Measurements from ENCODE around the gene UBTD1.

DNA sequence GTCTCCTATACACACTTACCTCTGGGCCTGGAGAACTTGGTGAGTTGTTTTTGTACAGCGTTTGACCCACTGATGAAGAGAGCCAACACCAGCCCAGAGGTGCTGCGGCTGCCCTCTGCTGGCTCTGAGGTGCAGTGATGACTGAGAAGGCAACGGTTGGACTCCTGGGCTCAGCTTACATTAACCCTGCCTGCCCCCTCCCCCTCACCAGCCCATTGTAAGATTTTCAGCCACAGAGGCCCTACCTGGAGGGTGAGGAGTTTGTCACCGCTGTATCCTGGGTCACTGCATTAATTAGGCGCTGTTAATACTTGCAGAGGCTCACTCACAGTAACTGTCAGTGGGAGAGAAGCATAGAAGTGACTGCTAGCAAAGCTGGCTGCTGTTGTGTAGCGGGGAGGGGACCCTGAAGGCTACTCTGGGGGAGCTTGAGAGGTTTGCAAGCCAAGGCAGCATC, 54.9 kb downstream of the UBTD1 start:
- TF ChIP-seq CTCF (IDR thresholded peaks at IDR 0.05) (peak; percentile 96), ZFX (IDR thresholded peaks at IDR 0.05; ENCODE audit: borderline replicate concordance) (no peak)

Data from 22Rv1 (cell line).